ENCODE results near the gene TSHZ2.

The TSHZ2 gene

DNA sequence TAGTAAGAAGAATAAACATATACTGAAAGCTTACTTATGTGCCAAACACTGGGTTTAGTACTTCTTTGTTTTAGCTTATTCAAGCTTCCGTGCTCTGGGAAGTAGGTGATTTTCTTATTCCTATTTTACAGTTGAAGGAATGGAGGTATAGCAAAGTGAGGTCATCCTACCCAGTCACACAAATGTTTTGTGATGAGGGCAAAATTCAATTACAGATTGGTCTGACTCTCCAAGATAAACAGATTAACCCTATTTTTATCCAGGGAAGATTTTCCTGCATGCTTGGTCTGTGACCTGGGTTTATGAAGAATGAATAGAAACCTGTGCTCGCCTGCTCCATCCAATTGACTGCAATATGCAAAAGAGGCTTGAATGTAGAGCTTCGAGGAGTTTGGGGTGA, 311.4 kb downstream of the TSHZ2 start:
- no peak for DNase-seq (ENCODE audit: low spot score)

DNA sequence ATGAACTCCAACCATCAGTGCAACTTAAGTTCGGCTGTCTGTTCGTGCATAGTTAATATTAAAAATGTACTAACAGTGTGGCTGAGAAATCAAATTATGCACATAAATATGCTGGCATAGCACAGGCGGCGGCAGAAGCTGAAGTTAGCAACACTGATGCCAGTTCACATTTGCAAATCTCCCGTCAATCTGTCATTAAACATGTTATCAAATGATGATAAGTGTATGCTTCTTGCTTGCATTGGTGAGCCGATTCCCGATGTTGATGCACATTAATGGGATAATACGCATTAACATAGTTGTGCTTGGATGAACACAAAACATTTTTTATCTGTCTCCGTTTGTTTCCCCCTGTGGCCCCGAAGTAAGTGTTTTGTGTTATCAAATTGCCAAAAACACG, 312.1 kb downstream of the TSHZ2 start:
- DNase-seq (ENCODE audit: low spot score), result no peak

DNA sequence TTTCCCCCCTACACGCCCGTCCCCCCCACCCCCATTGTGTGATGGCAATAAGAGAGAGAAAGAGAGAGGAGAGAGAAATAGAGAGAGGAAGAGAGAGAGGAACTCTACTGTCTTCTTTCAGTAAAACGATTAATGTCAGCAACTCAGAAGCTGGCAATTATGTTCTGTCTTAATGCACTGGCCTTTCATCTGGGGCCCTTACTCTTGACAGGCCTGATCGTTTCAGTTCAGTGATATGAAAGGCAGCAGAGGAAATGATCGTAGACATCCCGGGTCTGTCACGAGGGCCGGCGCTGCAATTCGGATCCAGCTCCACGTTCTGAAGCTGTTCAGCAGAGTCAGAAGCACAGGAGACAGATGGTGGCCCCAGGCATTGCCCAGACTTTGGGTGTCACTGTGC, 312.5 kb downstream of the TSHZ2 start:
- no peak for DNase-seq (ENCODE audit: low spot score)

DNA sequence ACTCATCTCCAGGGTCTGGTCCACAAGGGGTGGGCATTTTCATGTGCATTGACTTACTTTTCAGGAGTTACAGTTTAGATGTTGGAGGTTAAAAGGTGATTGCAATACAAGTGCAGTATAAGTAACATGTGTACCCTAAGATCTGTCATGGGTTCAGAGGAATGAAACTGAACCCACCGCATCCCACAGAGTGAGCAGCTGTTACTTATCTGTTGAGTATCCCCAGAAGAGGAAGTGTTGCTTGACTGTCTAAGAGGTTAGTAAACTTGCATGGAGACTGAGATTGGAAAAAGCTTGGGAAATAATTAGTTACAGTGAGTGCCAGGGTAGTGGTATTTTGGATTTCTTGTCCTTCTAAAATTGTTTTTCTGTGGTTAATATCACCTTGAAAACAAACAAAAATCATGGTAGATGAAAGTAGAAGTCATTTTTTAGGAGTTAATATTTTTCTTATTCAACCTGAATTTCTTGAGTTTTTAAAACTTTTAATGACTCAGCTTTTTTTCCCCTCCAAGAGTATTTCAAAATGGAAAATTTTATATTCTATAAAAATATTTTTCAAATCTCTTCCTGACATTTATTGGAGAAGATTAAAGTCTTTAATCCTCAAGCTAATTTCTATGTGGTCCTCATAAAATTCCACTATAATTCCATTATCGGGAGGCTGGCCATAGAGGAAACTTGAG, 315.3 kb downstream of the TSHZ2 start:
- DNase-seq (ENCODE audit: low spot score), result no peak

DNA sequence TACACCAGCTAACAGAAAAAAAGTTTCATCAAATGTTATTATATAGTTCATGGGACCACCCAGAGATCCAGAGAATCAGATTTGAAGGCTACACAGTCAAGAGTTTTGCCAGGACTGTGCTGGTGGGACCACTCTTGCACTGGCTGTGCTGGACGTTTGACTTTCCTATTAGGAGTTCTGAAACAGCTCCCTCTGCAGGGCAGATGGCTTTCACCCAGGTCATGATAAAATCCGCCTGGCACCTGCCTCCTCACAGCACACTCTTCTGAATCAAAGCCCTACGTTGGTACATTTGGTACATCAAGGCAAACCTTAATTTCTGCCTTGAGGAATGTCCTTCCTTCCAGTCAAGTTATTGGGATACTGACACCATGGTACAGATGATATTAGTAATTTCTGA, 319.4 kb downstream of the TSHZ2 start:
- no peak for DNase-seq (ENCODE audit: low spot score)

DNA sequence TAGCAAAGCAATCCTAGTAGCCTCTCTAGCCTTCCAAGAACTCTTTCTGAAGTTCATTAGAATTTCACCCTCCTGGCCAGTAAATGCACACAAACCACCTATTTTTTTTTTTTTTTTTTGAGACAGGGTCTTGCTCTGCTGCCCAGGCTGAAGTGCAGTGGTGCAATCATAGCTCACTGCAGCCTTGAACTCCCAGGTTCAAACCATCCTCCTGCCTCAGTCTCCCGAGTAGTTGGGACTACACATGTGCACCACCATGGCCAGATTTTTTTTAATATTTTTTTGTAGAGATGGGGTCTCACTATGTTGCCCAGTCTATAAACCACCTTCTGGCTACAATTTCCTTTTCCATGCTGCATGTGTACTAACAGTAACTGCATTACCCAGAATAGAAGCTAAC, 320.2 kb downstream of the TSHZ2 start:
- DNase-seq (ENCODE audit: low spot score), result no peak

DNA sequence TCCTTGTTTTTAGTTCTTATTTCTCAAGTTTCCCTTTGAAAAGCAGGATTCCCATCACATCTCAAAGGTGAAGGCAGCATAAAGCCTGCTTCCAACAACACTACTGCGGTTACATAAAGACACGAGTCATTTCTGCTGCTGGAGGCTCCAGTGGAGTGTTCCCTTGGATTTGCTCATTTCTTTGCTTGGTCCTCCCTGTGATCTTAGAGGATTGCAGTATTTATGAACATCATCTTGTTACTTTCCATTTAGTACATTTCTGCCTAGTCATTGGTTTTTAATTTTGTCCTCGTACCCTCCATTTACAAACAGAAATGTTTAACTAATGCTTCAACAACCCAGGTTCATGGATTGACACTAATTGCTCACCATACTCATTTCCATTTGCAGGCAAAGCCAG, 322.6 kb downstream of the TSHZ2 start:
- DNase-seq (ENCODE audit: low spot score), result no peak

DNA sequence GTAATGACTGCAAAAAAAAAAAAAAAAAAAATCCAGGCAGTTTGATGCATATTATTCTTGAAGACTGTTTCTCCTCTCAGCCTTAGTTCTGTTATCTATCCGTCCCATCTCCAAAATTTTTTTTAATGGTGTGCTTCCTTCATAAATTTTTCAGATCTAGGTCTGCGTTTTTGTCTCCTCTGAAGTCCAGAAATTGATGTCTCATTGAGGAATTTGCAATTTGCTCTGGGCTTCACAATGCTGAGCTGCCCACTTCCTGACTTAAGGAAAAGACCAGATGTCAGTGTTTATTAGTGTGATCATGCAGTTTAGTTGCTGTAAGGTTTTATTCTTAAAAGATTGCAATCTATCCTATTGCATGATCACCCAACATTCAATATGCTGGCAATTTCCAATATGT, 323.9 kb downstream of the TSHZ2 start:
- no peak for DNase-seq (ENCODE audit: low spot score)

DNA sequence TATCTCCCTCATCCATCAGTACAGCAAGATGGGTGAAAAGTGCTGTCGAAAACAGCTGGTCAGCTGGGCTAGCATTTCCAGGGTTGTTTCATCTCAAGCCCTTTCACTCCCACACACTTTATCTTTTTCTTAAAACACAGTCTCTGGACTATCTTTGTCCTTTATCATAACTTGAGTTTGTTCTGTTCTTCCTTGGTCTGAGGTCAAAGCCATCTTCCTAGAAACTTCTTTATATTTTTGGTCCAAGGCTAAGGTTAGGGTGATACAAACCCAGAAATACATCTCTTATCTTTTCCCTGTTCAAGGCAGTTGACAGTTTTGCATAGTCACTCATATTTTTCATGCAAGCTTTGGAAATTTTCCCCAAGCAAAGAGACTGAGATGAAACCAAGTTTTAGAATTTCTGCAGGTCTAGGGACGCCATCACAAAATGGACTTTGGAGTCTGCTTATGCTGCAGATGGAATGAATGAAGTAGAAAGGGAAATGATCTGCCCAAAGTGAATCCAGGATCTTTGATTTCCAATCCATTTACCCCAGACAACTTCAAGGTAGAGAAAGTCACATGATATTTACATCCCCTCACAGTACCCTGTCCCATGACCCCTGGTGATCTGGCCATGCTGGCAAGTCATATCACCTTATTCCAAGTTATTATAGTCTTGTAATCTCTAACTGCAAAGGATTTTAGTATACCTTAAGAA, 324.4 kb downstream of the TSHZ2 start:
- no peak for DNase-seq (ENCODE audit: low spot score)

DNA sequence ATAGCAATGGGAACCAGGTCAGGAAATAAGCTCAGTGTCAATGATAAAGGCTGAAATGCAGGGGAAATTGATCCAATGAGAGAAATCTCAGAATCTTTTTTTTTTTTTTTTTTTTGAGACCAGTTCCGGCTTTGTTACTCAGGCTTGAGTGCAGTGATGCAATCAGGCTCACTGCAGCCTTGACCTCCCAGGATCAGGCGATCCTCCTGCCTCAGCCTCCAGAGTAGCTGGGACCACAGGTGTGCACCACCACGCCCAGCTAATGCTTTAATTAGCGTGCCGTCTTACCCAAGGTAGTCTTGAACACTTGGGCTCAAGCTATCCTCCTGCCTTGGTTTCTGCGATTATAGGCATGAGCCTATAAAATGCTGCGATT, 325.0 kb downstream of the TSHZ2 start:
- no peak for DNase-seq (ENCODE audit: low spot score)

DNA sequence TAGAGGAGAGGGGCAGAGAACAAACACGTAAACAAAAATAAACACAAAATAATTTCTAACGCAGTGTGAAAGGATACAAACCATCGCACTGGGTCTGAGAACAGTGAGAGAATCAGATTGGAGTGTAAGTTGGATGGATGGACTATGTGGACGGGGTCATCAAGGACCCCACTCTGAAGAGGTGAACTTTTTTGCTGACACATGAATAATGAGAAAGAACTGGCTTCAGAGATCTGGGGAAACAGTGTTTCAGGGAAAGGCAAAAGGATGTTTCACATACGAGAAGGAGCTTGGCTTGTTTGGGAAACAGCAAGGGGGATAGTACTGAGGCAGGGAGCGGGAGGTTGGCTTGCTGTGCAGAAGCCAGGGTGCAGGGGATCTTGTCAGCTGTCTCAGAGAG, 326.1 kb downstream of the TSHZ2 start:
- no peak for DNase-seq (ENCODE audit: low spot score)

DNA sequence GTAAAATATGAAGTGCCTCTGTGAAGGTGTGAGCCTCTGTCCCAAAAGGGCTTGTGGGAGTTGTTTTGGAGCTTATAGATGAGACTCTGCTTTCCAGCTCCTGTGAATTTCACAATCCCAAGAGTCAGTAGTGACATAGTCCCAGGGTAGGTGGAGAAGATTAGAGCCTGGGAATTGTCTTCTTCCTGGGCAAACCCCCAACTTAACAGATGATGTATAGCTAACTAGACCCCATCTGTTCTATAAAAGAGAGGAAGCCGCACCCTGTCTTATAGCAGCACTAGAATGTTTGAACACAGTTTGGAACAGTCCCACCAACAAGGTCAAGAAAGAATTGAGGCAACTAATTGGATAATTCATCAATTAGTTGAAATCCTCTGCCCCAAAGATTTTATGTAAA, 326.8 kb downstream of the TSHZ2 start:
- DNase-seq (ENCODE audit: low spot score), result no peak

DNA sequence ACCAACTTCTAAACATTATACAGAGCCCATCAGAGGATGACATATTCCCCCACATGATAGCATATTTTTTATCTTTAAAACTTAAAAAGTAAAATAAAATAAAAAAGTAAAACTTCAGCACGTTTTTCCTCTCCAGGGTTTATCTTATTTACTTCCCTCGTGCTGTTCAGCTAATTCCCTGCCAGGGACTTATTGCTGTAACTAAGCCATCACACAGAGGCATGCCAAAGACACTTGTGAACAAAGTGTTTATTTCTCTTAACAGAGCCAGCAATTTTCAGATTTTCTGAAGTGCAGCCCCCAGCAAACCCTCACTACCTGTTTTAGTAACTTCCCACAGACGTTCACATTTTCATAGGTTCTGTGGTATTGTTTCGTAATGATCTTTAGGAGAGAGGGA, 327.7 kb downstream of the TSHZ2 start:
- no peak for DNase-seq (ENCODE audit: low spot score)

DNA sequence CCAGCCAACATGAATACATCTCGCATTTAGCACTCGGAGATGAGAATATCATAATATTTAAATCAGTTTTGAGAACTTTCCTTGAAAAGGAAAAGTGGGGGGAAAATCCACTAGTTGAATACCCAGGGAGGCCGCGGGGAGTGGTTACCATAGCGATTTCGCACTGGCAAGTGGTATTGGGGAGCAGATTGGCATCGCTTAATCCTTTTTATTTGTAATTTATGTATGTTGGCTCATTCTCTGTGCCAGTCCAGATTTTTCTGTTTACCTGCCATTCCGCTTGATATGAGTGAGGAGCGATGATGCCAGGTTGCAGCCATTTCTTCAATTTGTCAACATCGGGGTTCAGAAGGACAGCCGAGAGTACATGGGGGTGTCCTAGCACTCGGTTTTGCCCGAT, 329.7 kb downstream of the TSHZ2 start:
- DNase-seq (ENCODE audit: low spot score), result no peak

DNA sequence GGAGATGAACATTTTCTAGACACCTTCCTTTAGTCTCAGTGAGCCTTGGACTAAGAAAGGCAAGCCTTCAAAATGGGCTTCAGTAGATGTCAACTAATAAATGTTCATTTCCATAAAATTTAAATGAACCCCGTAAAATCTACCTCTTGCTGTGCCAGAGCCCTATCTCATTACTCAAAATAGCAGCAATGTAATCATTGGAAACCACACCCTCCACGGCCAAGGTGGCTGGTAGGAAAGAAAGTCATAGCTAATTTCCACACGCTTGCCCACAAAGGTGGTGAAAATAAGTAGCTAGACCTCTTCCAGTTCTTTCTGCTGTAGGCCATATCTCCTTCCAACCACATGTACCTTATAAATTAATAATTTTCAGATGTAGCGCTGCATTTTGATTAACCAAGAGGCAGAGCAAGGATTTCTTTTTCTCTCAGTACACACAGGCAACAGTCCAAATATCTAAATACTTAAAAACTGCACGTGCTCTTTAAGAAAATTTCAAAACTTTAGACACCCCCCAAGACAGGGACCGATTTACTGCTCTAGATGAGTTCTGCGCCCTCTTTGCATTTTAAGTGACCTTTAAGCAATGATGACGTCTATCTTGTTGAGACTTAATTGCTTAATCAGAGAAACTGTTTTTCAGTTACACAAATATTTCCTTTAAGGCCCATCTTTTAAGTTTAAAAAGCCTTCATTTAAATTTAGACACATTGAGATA, 330.7 kb downstream of the TSHZ2 start:
- no peak for DNase-seq (ENCODE audit: low spot score)

DNA sequence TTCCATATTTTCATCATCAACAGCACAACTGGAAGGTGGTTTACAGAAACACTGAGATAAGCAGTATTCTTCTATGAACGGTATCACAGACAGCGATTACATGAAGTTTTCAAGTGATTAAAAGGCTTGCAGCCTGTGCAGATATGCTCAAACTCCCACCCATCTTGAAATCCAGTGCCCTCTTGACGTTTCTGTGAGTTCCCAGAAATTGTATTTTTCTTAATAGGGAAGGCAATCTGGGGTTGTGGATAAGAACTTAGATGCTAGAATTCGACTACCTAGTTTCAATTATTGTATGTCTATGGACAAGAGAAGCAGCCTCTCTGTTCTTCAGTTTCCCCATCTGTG, 331.2 kb downstream of the TSHZ2 start:
- DNase-seq (ENCODE audit: low spot score), result no peak

DNA sequence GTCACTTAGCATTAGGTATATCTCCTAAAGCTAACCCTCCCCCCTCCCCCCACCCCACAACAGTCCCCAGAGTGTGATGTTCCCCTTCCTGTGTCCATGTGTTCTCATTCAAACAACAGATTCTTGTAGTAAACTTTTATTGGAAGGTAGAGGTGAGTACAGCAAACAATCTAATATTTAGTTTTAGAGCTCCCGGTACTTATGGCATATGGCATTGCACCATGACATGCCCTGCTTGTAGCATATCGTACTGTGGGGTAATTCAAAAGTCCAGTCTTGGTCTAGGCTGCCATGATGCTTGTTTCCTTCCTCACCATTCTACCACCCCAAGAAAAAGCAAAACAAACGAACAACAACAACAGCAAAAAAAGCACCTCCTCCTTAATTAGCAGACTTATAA, 332.0 kb downstream of the TSHZ2 start:
- DNase-seq (ENCODE audit: low spot score), result no peak

DNA sequence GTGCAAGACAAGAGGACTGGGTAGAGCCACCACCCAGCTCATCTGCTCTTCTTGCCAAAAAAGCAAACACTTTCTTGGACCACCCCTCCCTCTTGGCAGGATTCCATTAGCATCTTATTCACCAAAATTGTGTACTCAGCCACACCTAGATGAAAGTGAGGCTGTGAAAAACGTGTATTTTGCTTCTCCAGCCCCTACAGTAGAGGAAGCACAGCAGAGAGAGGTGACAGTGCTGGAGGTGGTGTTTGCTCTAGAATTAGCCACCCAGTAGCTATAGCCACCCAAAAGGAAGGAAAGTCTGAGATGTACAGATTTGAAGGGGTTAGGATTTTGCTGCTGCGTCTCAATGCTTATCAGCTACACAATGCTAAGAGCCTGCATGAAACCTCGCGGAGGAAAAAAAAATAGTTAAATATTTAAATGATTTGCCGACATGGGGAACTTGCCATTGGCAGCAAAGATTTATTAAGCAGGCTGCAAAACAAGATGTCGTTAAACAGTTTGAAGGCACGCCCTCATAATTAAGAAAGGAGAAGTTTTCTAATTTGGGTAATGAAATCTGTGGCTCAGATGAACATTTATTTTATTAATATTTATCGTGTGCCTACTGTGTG, 334.1 kb downstream of the TSHZ2 start:
- no peak for DNase-seq (ENCODE audit: low spot score)

DNA sequence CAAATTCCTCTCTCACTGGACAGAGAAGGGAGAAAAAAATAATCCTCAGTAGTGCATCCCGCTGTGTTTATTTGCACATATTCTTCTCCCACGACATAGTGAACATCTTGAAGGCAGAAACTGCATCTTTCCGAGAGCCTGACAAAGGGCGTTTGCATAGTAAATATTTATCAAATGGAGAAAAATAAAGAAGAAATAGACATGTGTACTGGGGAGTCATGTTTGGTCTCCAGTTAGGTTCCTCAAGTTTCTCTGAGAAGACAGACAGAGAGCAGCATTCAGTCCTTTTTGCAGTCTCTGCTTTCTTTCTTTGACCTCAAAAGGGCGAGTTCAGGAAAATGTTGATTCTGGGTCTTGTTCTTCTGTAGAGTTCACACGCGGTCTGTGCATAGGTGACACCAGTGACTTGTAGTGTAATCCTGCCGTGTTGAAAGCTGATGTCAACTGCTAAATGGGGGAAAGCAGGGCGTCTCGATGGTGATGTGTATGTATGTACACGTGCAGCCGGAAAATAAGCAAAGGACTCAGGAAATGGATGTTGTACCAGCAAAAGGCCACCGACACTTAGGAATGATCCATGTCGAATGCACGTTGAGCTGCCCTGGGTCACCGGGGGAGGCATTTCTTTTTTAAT, 335.9 kb downstream of the TSHZ2 start:
- no peak for DNase-seq (ENCODE audit: low spot score)

DNA sequence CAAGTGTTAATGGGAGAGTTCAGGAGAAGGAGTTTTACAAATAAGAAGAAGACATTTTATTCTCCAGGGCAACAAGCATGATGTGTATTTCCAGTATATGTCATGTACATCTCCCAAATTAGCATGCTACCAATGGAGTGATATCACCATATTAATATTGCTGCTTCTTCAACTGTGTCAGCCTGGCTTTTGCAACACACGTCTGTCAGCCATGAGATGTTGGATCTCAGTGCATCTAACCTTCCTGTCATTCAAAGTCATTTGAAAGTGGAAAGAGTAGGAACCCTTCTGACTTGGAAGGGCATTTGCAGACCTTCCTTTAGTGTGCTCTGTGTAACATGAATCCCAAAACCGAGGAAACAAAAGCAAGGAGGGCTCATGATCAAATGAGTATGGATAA, 337.4 kb downstream of the TSHZ2 start:
- DNase-seq (ENCODE audit: low spot score), result no peak

DNA sequence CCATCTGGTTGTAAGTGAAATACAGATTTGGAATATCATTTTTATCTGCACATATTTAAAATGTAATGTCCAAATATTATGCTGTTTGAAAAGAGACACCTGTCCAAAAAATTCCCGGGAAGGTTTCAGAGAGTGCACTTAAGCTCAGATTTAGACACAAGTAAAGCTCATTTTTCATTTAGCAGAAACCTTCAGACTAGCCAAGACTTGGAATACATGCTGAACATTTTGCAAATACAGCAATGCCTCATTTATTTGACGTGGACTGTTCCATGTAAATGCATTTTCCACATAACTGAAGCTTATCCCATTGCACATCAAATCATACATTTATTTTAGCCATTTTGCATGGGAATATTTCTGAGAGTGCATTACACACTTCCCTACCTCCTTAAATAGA, 340.8 kb downstream of the TSHZ2 start:
- no peak for DNase-seq (ENCODE audit: low spot score)

DNA sequence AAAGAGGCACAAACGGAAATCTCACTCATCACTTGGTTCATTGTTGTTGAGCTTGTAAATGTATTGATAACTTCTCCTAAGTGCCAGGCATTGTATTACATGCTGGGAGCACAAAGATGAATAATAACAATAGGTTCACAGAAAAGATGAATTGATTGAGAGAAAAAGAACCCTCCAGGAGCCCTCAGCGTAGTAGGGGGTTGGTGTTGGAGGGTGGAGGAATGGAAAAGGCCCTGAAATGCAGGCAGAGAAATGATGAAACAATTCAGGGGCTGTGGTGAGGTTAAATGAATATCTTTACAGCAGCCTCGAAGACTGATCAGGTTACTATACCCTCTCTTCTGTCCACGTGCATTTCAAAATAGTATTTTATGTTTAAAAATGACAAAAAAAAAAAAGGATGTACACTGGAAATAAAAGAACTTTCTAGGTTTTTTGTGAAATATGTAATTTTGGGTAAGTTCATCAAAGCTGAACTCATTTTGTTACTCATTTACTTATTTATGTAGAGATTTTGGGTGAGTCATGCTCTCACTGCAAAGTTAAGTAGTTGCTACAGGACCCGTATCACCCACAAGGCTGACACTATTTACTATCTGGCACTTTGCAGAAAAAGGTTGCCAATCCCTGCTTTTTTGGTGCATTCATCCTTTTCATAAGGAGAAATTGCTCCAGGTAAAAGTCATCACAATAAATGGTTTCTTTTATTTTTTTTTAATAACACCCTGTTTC, 344.2 kb downstream of the TSHZ2 start:
- DNase-seq (ENCODE audit: low spot score), result no peak

Data from kidney capillary endothelial cell (primary cell).